ENCODE data around the gene COP1.

The COP1 gene

DNA sequence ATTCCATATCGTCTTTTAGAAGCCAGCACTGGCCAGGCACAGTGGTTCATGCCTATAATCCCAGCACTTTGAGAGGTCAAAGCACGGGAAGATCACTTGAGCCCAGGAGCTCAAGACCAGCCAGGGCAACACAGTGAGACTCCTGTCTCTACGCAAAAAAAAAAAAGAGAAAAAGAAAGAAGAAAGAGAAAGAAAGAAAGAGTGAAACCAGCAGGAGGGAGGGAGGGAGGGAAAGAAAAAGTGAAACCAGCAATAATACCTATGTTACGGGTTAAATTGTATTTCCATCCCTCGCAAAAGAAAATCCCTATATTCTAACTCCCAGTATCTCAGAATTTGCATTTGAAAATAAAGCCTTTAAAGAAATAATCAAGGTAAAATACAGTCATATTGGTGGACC is 10.4 kb downstream of the COP1 start:
- H4K20me1 ChIP-seq (ENCODE audit: insufficient read depth): peaks cover 13% of the 10 kb centered on the region

DNA sequence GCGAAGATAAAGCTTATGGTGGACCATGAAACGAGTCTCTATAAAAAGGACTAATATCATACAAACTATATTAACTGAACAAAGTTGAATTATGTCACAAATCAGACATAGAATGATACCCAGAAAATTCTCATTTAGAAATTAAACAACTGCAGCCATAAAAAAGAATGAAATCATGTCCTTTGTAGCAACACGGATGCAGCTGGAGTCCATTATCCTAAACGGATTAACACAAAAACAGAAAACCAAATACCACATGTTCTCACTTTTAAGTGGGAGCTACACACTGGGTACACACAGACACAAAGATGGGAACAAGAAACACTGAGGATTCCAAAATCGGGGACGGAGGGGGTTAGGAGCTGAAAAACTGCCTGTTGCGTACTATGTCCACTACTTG is 11.5 kb downstream of the COP1 start:
- no peaks in the 10 kb centered on the region for H3K36me3 ChIP-seq (ENCODE audit: insufficient read depth)
- H3K27me3 ChIP-seq (ENCODE audit: insufficient read depth, low read depth): no peaks in the 10 kb centered on the region
- no peak overlapping the region for H3K4me3 ChIP-seq (IDR thresholded peaks at IDR 0.05; ENCODE audit: insufficient read depth, low read depth, low read length)
- H2AFZ ChIP-seq (ENCODE audit: low read depth): no peak overlapping the region
- no peak overlapping the region for H3K27ac ChIP-seq
- peaks cover 14% of the 10 kb centered on the region for H3K4me1 ChIP-seq (ENCODE audit: low read depth, poor library complexity, severe bottlenecking)
- peaks cover 96% of the 10 kb centered on the region for H3K79me2 ChIP-seq (ENCODE audit: insufficient read depth, low read depth)
- H3K4me2 ChIP-seq: no peak overlapping the region
- peaks cover 13% of the 10 kb centered on the region for H4K20me1 ChIP-seq (ENCODE audit: insufficient read depth)
- H3K9ac ChIP-seq: no peak overlapping the region
- TF ChIP-seq, protein P1, sequence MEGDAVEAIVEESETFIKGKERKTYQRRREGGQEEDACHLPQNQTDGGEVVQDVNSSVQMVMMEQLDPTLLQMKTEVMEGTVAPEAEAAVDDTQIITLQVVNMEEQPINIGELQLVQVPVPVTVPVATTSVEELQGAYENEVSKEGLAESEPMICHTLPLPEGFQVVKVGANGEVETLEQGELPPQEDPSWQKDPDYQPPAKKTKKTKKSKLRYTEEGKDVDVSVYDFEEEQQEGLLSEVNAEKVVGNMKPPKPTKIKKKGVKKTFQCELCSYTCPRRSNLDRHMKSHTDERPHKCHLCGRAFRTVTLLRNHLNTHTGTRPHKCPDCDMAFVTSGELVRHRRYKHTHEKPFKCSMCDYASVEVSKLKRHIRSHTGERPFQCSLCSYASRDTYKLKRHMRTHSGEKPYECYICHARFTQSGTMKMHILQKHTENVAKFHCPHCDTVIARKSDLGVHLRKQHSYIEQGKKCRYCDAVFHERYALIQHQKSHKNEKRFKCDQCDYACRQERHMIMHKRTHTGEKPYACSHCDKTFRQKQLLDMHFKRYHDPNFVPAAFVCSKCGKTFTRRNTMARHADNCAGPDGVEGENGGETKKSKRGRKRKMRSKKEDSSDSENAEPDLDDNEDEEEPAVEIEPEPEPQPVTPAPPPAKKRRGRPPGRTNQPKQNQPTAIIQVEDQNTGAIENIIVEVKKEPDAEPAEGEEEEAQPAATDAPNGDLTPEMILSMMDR (conservative IDR thresholded peaks at IDR 0.05; ENCODE audit: low read depth, low read length): no peak

More for the DNA sequence above, 10.4 kb downstream of the COP1 start:
- no peak overlapping the region for H2AFZ ChIP-seq (ENCODE audit: low read depth)
- H3K4me2 ChIP-seq: no peak overlapping the region
- H3K36me3 ChIP-seq (ENCODE audit: insufficient read depth): no peaks in the 10 kb centered on the region
- H3K4me1 ChIP-seq (ENCODE audit: low read depth, poor library complexity, severe bottlenecking): peaks cover 14% of the 10 kb centered on the region
- H3K4me3 ChIP-seq (IDR thresholded peaks at IDR 0.05; ENCODE audit: insufficient read depth, low read depth, low read length): no peak overlapping the region
- no peak overlapping the region for H3K27ac ChIP-seq
- H3K79me2 ChIP-seq (ENCODE audit: insufficient read depth, low read depth): peaks cover 96% of the 10 kb centered on the region
- TF ChIP-seq, protein P1 (conservative IDR thresholded peaks at IDR 0.05; ENCODE audit: low read depth, low read length): no peak
- H3K9ac ChIP-seq: no peak overlapping the region
- H3K27me3 ChIP-seq (ENCODE audit: insufficient read depth, low read depth): no peaks in the 10 kb centered on the region

DNA sequence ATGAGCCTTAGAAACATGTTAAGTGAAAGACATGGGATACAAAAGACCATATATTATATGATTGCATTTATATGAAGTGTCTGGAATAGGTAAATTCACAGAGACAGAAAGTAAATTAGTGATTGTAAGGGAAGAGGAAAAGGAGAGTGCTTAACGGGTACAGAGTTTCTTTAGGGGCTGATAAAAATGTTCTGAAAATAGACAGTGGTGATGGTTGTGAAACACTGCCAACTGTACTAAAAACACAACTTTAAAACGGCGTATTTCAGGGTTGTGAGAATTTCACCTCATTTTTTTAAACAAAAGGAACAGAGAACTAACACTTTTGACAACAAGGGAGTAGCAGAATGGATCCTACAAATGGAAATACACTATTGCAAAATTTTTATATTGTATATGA is 13.4 kb downstream of the COP1 start:
- Histone ChIP-seq H3K79me2 (ENCODE audit: insufficient read depth, low read depth) (peaks cover 96% of the 10 kb centered on the region), H3K4me2 (no peak overlapping the region), H3K36me3 (ENCODE audit: insufficient read depth) (no peaks in the 10 kb centered on the region), H3K4me1 (ENCODE audit: low read depth, poor library complexity, severe bottlenecking) (peaks cover 14% of the 10 kb centered on the region), H3K27ac (no peak overlapping the region), H2AFZ (ENCODE audit: low read depth) (no peak overlapping the region), H3K27me3 (ENCODE audit: insufficient read depth, low read depth) (no peaks in the 10 kb centered on the region), H3K4me3 (IDR thresholded peaks at IDR 0.05; ENCODE audit: insufficient read depth, low read depth, low read length) (no peak overlapping the region), H4K20me1 (ENCODE audit: insufficient read depth) (peaks cover 7% of the 10 kb centered on the region), H3K9ac (no peak overlapping the region)
- TF ChIP-seq, protein P1 (conservative IDR thresholded peaks at IDR 0.05; ENCODE audit: low read depth, low read length): no peak

DNA sequence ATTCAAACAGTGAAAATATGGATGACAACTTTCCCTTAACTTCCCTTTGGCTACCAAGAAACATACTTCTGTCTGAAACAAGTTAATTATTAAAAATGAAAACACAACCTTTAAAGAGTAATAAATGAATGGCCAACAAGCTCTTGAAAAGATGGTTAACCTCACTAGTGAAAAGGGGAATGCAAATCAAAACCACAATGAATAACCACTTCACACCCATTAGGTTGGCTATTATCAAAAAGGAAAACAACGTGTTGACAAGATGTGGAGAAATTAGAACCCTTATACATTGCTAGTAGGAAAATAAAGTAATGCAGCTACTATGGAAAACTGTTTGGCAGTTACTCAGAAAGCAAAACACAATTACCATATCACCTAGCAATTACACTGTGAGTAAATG is 14.1 kb downstream of the COP1 start:
- Histone ChIP-seq H2AFZ (ENCODE audit: low read depth) (no peak overlapping the region), H3K4me3 (IDR thresholded peaks at IDR 0.05; ENCODE audit: insufficient read depth, low read depth, low read length) (no peak overlapping the region), H3K27ac (no peak overlapping the region), H3K36me3 (ENCODE audit: insufficient read depth) (no peaks in the 10 kb centered on the region), H3K79me2 (ENCODE audit: insufficient read depth, low read depth) (peaks cover 96% of the 10 kb centered on the region), H3K27me3 (ENCODE audit: insufficient read depth, low read depth) (no peaks in the 10 kb centered on the region), H3K9ac (no peak overlapping the region), H3K4me2 (no peak overlapping the region), H4K20me1 (ENCODE audit: insufficient read depth) (peaks cover 7% of the 10 kb centered on the region), H3K4me1 (ENCODE audit: low read depth, poor library complexity, severe bottlenecking) (peaks cover 14% of the 10 kb centered on the region)
- TF ChIP-seq, protein P1 (conservative IDR thresholded peaks at IDR 0.05; ENCODE audit: low read depth, low read length): no peak

Data from KMS-11 (cell line).